ENCODE measurements around the gene MTMR3.

Gene MTMR3

GRCh38 chr22:29839039-29839438 is 43.9 kb upstream of the MTMR3 start:
- no peak for DNase-seq (ENCODE audit: extremely low read depth, low read depth)
- TF ChIP-seq, protein P1, sequence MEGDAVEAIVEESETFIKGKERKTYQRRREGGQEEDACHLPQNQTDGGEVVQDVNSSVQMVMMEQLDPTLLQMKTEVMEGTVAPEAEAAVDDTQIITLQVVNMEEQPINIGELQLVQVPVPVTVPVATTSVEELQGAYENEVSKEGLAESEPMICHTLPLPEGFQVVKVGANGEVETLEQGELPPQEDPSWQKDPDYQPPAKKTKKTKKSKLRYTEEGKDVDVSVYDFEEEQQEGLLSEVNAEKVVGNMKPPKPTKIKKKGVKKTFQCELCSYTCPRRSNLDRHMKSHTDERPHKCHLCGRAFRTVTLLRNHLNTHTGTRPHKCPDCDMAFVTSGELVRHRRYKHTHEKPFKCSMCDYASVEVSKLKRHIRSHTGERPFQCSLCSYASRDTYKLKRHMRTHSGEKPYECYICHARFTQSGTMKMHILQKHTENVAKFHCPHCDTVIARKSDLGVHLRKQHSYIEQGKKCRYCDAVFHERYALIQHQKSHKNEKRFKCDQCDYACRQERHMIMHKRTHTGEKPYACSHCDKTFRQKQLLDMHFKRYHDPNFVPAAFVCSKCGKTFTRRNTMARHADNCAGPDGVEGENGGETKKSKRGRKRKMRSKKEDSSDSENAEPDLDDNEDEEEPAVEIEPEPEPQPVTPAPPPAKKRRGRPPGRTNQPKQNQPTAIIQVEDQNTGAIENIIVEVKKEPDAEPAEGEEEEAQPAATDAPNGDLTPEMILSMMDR (IDR thresholded peaks at IDR 0.05; ENCODE audit: low read depth, low read length, missing control alignments), result no peak
- H3K4me3 ChIP-seq (replicated peaks; ENCODE audit: low read depth, low read length), result no peak overlapping the region

GRCh38 chr22:29840498-29840897 is 42.5 kb upstream of the MTMR3 start:
- DNase-seq (ENCODE audit: extremely low read depth, low read depth), result no peak
- TF ChIP-seq, protein P1 (IDR thresholded peaks at IDR 0.05; ENCODE audit: low read depth, low read length, missing control alignments), result no peak
- H3K4me3 ChIP-seq (replicated peaks; ENCODE audit: low read depth, low read length), result no peak overlapping the region

DNA sequence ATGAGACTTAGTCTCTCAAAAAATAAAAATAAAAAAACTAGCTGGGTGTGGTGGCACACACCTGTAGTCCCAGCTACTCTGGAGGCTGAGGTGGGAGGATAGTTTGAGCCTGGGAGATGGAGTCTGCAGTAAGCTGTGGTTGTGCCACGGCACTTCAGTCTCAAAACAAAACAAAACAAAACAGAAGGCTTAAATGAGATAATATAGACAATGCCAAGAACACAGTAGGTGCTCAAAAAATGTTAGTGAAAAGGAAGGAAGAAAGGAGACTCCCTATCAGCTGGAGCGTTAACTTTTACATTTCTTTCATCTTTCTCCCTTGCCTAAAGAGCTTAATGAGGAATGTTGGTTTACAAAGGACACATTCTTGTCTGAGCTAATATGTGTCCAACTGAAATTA is 40.8 kb upstream of the MTMR3 start:
- H3K4me3 ChIP-seq (replicated peaks; ENCODE audit: low read depth, low read length), result no peak overlapping the region
- TF ChIP-seq, protein P1 (IDR thresholded peaks at IDR 0.05; ENCODE audit: low read depth, low read length, missing control alignments), result no peak
- no peak for DNase-seq (ENCODE audit: extremely low read depth, low read depth)

GRCh38 chr22:29842740-29843139 is 40.2 kb upstream of the MTMR3 start:
- TF ChIP-seq, protein P1 (IDR thresholded peaks at IDR 0.05; ENCODE audit: low read depth, low read length, missing control alignments), result no peak
- no peak overlapping the region for H3K4me3 ChIP-seq (replicated peaks; ENCODE audit: low read depth, low read length)
- DNase-seq (ENCODE audit: extremely low read depth, low read depth), result peak; percentile 79

- TF ChIP-seq, protein P1 (IDR thresholded peaks at IDR 0.05; ENCODE audit: low read depth, low read length, missing control alignments), result no peak
Measured at GRCh38 chr22:29846290-29846689, 36.7 kb upstream of the MTMR3 start.

GRCh38 chr22:29848111-29848510 is 34.9 kb upstream of the MTMR3 start:
- TF ChIP-seq, protein P1 (IDR thresholded peaks at IDR 0.05; ENCODE audit: low read depth, low read length, missing control alignments), result no peak
- no peak overlapping the region for H3K4me3 ChIP-seq (replicated peaks; ENCODE audit: low read depth, low read length)
- DNase-seq (ENCODE audit: extremely low read depth, low read depth), result no peak

More at GRCh38 chr22:29846290-29846689, 36.7 kb upstream of the MTMR3 start:
- H3K4me3 ChIP-seq (replicated peaks; ENCODE audit: low read depth, low read length), result no peak overlapping the region
- no peak for DNase-seq (ENCODE audit: extremely low read depth, low read depth)

DNA sequence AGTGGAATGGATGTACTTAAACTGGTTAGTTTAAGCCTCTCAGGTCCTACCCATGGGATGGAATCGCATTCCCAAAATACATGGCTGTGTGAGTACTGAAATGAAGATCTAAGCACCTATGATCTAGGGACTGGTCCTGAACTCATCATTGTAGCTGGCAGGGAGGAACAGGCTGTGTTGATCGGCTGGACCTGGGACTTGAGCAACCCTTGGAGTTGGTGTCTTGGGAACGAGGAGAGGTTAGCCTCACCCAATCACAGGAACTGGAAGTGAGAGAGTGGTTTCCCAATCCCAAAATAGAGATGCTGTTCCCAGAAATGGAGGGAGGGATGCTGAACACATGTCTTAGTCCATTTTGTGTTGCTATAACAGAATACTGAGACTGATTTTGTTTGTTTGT is 28.5 kb upstream of the MTMR3 start:
- no peak for DNase-seq (ENCODE audit: extremely low read depth, low read depth)
- H3K4me3 ChIP-seq (replicated peaks; ENCODE audit: low read depth, low read length), result no peak overlapping the region
- TF ChIP-seq, protein P1 (IDR thresholded peaks at IDR 0.05; ENCODE audit: low read depth, low read length, missing control alignments), result no peak
